Measurements from ENCODE around the gene KLK14.

GRCh38 chr19:51093510-51094345 lies 11.0 kb upstream of the KLK14 start:
- TF ChIP-seq CTCF (IDR thresholded peaks at IDR 0.05): no peak
- TF ChIP-seq POLR2A (IDR thresholded peaks at IDR 0.05; ENCODE audit: low read length): no peak
- TF ChIP-seq RAD21 (conservative IDR thresholded peaks at IDR 0.05 in 1 of 2, IDR thresholded peaks at IDR 0.05 in 1 of 2): no peak
- no peak for TF ChIP-seq EP300 (IDR thresholded peaks at IDR 0.05)
- TF ChIP-seq ZFP36 (IDR thresholded peaks at IDR 0.05; ENCODE audit: borderline replicate concordance, partially characterized antibody): no peak
- no peak for TF ChIP-seq CBX2 (IDR thresholded peaks at IDR 0.05; ENCODE audit: borderline replicate concordance, low read depth)
- TF ChIP-seq ELK1 (IDR thresholded peaks at IDR 0.05; ENCODE audit: low read depth, low read length): no peak

Data from A549 (cell line).